HCT116 (cell line): ENCODE measurements around the gene SVEP1. TPM values are rescaled to one million over a fixed set of nuclear protein-coding genes. Genes with fewer than 3 reads are reported as not detected.

Experiments
- ATAC-seq: fragments of 200-7000 bp; cut with Tn5 transposase; 2 replicates; pipeline ENCODE4 v1.9.1; 2020; ENCODE audit warnings: mild to moderate bottlenecking, moderate library complexity
- BruUV-seq: library from RNA; stranded (reverse); fragments of 400-500 nt; replicated peaks from 2 replicates; lab custom pipeline; 2021; lab: Mats Ljungman, UMichigan
- CTCF ChIA-PET: fragments of 300-600 bp; sonication (Branson Sonifier 250); formaldehyde crosslinking; loops from one replicate; lab custom pipeline; 2021; ENCODE audit warnings: antibody characterized with exemption; lab: Charles Lee
- POLR2A ChIA-PET: fragments of 300-600, 350-600 bp; sonication (Branson Sonifier 250); formaldehyde crosslinking; loops from one replicate; lab custom pipeline; 2021; ENCODE audit warnings: antibody characterized with exemption; lab: Charles Lee
- RAD21 ChIA-PET, 2 experiments: fragments of 300-600 bp; sonication (Branson Sonifier 250); formaldehyde crosslinking; loops; one replicate each; lab custom pipeline; 2023; ENCODE audit warnings: low total read pairs in 2 of 2; ENCODE audit not compliant: uncharacterized antibody in 2 of 2, unreplicated experiment in 2 of 2, low non-redundant PET in 1 of 2; lab: Charles Lee
- DNase-seq: peaks from one replicate; pipeline ENCODE4 v3.0.0-alpha.2; 2010; ENCODE audit warnings: low read depth, low spot score
- H2AFZ ChIP-seq: fragments of 200-600 bp; shearing (Covaris generic), sonication (generic); 2 replicates; pipeline ENCODE4 v1.6.1; 2017; ENCODE audit warnings: low read depth, mixed run types, mixed read lengths, antibody characterized with exemption, low read length; ENCODE audit not compliant: poor library complexity, severe bottlenecking
- H3K27ac ChIP-seq: 2 replicates; pipeline ENCODE4 v1.5.1; 2012; ENCODE audit warnings: low read depth, low read length
- H3K27me3 ChIP-seq: fragments of 200-600 bp; sonication (generic); 2 replicates; pipeline ENCODE4 v1.6.1; 2016; ENCODE audit warnings: mixed run types, low read length, mixed read lengths; ENCODE audit not compliant: insufficient read depth
- H3K36me3 ChIP-seq, 2 experiments: fragments of 200-500 bp in 1 of 2; fragments of 200-600 bp in 1 of 2; sonication (Bioruptor generic) in 1 of 2; sonication (generic) in 1 of 2; 2 replicates each; pipeline versions ENCODE4 v1.5.1 to v1.6.1; 2014 to 2016; ENCODE audit warnings: low read length in 2 of 2, inconsistent platforms in 1 of 2, mixed read lengths in 1 of 2, mixed run types in 1 of 2; ENCODE audit not compliant: insufficient read depth in 2 of 2, control insufficient read depth in 1 of 2
- H3K4me1 ChIP-seq, 2 experiments: fragments of 200-600 bp in 1 of 2; sonication (generic) in 1 of 2; 2 replicates each; pipeline versions ENCODE4 v1.5.1 to v1.6.1; 2012 to 2017; ENCODE audit warnings: low read length in 2 of 2, inconsistent platforms in 1 of 2, mild to moderate bottlenecking in 1 of 2, mixed read lengths in 1 of 2, mixed run types in 1 of 2, moderate library complexity in 1 of 2; ENCODE audit not compliant: insufficient read depth in 2 of 2, control insufficient read depth in 1 of 2
- H3K4me2 ChIP-seq: fragments of 200-600 bp; sonication (generic); 2 replicates; pipeline ENCODE4 v1.6.1; 2017; ENCODE audit warnings: mixed run types, low read length, mixed read lengths
- H3K4me3 ChIP-seq, 2 experiments: fragments of 200-600 bp in 1 of 2; sonication (generic) in 1 of 2; replicated peaks in 1 of 2; 2 replicates each; pipeline ENCODE4 v1.5.1; 2011 to 2016; ENCODE audit warnings: low read length in 2 of 2, control low read depth in 1 of 2, low read depth in 1 of 2, mild to moderate bottlenecking in 1 of 2, mixed read lengths in 1 of 2, mixed run types in 1 of 2
- H3K79me2 ChIP-seq: fragments of 200-600 bp; sonication (generic); 2 replicates; pipeline ENCODE4 v1.6.1; 2017; ENCODE audit warnings: mild to moderate bottlenecking, mixed run types, low read length, moderate library complexity, mixed read lengths; ENCODE audit not compliant: insufficient read depth
- H3K9ac ChIP-seq: fragments of 200-600 bp; sonication (generic); 2 replicates; pipeline ENCODE4 v1.6.1; 2016; ENCODE audit warnings: low read length, mixed read lengths
- H3K9me2 ChIP-seq: fragments of 200-600 bp; sonication (generic), shearing (Covaris generic); 2 replicates; pipeline ENCODE4 v1.6.1; 2017; ENCODE audit warnings: mixed run types, mild to moderate bottlenecking, moderate library complexity; ENCODE audit not compliant: insufficient read depth
- H3K9me3 ChIP-seq, 2 experiments: fragments of 200-500 bp in 1 of 2; fragments of 200-600 bp in 1 of 2; sonication (Bioruptor generic) in 1 of 2; sonication (generic) in 1 of 2; 2 replicates each; pipeline ENCODE4 v1.6.1; 2014 to 2017; ENCODE audit warnings: low read length in 2 of 2, mixed read lengths in 2 of 2, inconsistent platforms in 1 of 2, low read depth in 1 of 2, mild to moderate bottlenecking in 1 of 2, mixed run types in 1 of 2, moderate library complexity in 1 of 2; ENCODE audit not compliant: control insufficient read depth in 1 of 2, insufficient read depth in 1 of 2
- H4K20me1 ChIP-seq: fragments of 200-600 bp; sonication (generic), shearing (Covaris generic); 2 replicates; pipeline ENCODE4 v1.6.1; 2017; ENCODE audit warnings: mixed run types, mild to moderate bottlenecking, moderate library complexity; ENCODE audit not compliant: insufficient read depth
- CEBPB ChIP-seq: IDR thresholded peaks from 2 replicates; pipeline ENCODE4 v1.6.1; 2012; ENCODE audit warnings: low read depth
- EGR1 ChIP-seq: IDR thresholded peaks from 2 replicates; pipeline ENCODE4 v1.6.1; 2012; ENCODE audit warnings: low read depth
- POLR2AphosphoS5 ChIP-seq: IDR thresholded peaks from 2 replicates; pipeline ENCODE4 v1.6.1; 2011; ENCODE audit warnings: mild to moderate bottlenecking, low read depth, low read length, moderate library complexity
- SP1 ChIP-seq: IDR thresholded peaks from 2 replicates; pipeline ENCODE4 v1.6.1; 2012; ENCODE audit warnings: low read depth
- TCF7L2 ChIP-seq: IDR thresholded peaks from 2 replicates; pipeline ENCODE4 v1.7.0; 2011; ENCODE audit warnings: borderline replicate concordance, inconsistent platforms; ENCODE audit not compliant: insufficient read depth, insufficient read length; ENCODE audit errors: extremely low read depth
- ZFX ChIP-seq: fragments of 450-650 bp; IDR thresholded peaks from 2 replicates; pipeline ENCODE4 v1.6.1; 2017
- intact Hi-C: fragments of 100-400 bp; cut with micrococcal nuclease; formaldehyde crosslinking; loops from 2 replicates; pipeline ENCODE4 v1.10.0; 2022
- total RNA-seq: library from RNA; stranded (reverse); gene quantifications from one replicate; pipeline ENCODE4 v1.2.1, GENCODE V29; 2021; ENCODE audit not compliant: unreplicated experiment
- TF ChIP-seq, protein P1 (sequence below), 3 experiments: fragments of 200-600 bp in 1 of 3; sonication (generic) in 1 of 3; IDR thresholded peaks in 2 of 3; conservative IDR thresholded peaks in 1 of 3; 2 replicates each; pipeline ENCODE4 v1.5.1; 2012 to 2017; ENCODE audit warnings: low read depth in 2 of 3, low read length in 2 of 3, antibody characterized with exemption in 1 of 3, borderline replicate concordance in 1 of 3, control low read depth in 1 of 3, mild to moderate bottlenecking in 1 of 3, mixed read lengths in 1 of 3, mixed run types in 1 of 3, moderate library complexity in 1 of 3; ENCODE audit not compliant: insufficient read depth in 1 of 3
- TF ChIP-seq, protein P2 (sequence below): IDR thresholded peaks from 2 replicates; pipeline ENCODE4 v1.6.1; 2011; ENCODE audit warnings: mild to moderate bottlenecking, low read length, moderate library complexity; ENCODE audit not compliant: insufficient replicate concordance; ENCODE audit errors: extremely low read depth

Gene SVEP1
- total RNA-seq, 1 experiment from 2014 or later = 0.15 TPM

DNA sequence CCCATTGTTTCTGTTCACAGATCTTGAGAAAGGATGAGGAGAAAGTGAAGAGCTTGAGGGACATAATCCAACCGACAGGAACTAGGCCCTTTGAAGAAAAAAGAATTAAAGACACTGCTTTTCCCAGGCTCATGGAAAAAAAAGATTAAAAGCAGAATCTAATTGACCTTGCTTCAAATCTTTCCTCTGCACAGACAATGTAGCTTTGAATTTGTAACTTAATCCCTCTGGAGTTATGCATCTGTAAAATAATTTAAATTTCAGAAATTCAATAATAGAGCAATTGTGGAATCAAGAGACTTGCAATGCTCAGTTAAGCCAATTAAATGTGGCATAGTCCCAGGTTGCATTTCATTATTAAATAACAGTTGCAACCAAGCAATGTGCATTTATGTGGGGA lies 64.6 kb downstream of the SVEP1 start:
- Histone ChIP-seq H4K20me1 (no peaks in the 10 kb centered on the region), H3K9me3 (no peaks in the 10 kb centered on the region), H2AFZ (no peak overlapping the region), H3K79me2 (no peaks in the 10 kb centered on the region), H3K4me2 (no peak overlapping the region), H3K9ac (no peak overlapping the region), H3K27me3 (no peaks in the 10 kb centered on the region), H3K4me3 (no peak overlapping the region), H3K4me1 (no peaks in the 10 kb centered on the region), H3K36me3 (no peaks in the 10 kb centered on the region), H3K27ac (no peak overlapping the region), H3K9me2 (no peaks in the 10 kb centered on the region)
- ATAC-seq (no peak), DNase-seq (no peak)
- TF ChIP-seq POLR2AphosphoS5 (no peak), ZFX (no peak), CEBPB (no peak), TCF7L2 (no peak), SP1 (no peak), EGR1 (no peak)
- TF ChIP-seq, protein P1, sequence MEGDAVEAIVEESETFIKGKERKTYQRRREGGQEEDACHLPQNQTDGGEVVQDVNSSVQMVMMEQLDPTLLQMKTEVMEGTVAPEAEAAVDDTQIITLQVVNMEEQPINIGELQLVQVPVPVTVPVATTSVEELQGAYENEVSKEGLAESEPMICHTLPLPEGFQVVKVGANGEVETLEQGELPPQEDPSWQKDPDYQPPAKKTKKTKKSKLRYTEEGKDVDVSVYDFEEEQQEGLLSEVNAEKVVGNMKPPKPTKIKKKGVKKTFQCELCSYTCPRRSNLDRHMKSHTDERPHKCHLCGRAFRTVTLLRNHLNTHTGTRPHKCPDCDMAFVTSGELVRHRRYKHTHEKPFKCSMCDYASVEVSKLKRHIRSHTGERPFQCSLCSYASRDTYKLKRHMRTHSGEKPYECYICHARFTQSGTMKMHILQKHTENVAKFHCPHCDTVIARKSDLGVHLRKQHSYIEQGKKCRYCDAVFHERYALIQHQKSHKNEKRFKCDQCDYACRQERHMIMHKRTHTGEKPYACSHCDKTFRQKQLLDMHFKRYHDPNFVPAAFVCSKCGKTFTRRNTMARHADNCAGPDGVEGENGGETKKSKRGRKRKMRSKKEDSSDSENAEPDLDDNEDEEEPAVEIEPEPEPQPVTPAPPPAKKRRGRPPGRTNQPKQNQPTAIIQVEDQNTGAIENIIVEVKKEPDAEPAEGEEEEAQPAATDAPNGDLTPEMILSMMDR (IDR thresholded peaks at IDR 0.05 in 2 of 3, conservative IDR thresholded peaks at IDR 0.05 in 1 of 3; ENCODE audit: borderline replicate concordance in 1 of 3, insufficient read depth in 1 of 3, low read depth in 2 of 3, low read length in 2 of 3) = no peak
- TF ChIP-seq, protein P2, sequence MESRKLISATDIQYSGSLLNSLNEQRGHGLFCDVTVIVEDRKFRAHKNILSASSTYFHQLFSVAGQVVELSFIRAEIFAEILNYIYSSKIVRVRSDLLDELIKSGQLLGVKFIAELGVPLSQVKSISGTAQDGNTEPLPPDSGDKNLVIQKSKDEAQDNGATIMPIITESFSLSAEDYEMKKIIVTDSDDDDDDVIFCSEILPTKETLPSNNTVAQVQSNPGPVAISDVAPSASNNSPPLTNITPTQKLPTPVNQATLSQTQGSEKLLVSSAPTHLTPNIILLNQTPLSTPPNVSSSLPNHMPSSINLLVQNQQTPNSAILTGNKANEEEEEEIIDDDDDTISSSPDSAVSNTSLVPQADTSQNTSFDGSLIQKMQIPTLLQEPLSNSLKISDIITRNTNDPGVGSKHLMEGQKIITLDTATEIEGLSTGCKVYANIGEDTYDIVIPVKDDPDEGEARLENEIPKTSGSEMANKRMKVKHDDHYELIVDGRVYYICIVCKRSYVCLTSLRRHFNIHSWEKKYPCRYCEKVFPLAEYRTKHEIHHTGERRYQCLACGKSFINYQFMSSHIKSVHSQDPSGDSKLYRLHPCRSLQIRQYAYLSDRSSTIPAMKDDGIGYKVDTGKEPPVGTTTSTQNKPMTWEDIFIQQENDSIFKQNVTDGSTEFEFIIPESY = no peak
- POLR2A ChIA-PET = no interaction called here
- intact Hi-C loops = no loop called here
- RAD21 ChIA-PET = no interaction called here
- no TSS peak for BruUV-seq
- CTCF ChIA-PET = no interaction called here
